ENCODE results near the gene KL. TPM values are rescaled to one million over a fixed set of nuclear protein-coding genes. Genes with fewer than 3 reads are reported as not detected.

KL gene
- total and polyA plus RNA-seq, 4 donors: 1.7 to 8.5 (median 2.5) TPM

DNA sequence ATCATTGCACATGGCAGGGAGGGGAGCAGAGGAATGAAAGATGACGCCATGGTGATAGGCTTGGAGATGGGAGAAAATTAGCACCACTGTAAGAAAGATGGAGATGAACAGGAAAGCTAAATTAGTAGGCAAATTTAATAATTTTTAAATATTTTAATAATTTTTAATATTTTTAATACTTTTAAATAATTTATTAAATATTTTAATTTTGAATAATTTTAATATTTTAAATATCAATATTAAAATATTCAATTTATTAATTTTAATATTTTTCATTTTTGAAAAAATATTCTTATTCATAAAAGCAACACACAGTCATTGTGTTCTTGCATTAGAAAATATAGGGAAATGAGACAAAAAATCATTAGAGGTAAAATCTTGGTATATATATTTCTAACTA is 15.9 kb upstream of the KL start:
- no peaks in the 10 kb centered on the region for H3K9me3 ChIP-seq (ENCODE audit: control insufficient read depth, insufficient read depth, low read length)
- DNase-seq (ENCODE audit: low read depth in 4 of 6, low spot score in 6 of 6): no peak
- H3K27me3 ChIP-seq (ENCODE audit: control insufficient read depth, insufficient read depth, low read length): peaks cover 2% of the 10 kb centered on the region
- 100% methylated on average over 1 of the region's 1 CpG for WGBS (ENCODE audit: insufficient coverage)
- no peak overlapping the region for H3K27ac ChIP-seq (ENCODE audit: low read depth, low read length)
- no peak overlapping the region for H3K4me3 ChIP-seq (ENCODE audit: low read depth, low read length)
- no peaks in the 10 kb centered on the region for H3K4me1 ChIP-seq (ENCODE audit: control insufficient read depth, insufficient read depth, low read length)
- no peaks in the 10 kb centered on the region for H3K36me3 ChIP-seq (ENCODE audit: control insufficient read depth, insufficient read depth, low read length)

DNA sequence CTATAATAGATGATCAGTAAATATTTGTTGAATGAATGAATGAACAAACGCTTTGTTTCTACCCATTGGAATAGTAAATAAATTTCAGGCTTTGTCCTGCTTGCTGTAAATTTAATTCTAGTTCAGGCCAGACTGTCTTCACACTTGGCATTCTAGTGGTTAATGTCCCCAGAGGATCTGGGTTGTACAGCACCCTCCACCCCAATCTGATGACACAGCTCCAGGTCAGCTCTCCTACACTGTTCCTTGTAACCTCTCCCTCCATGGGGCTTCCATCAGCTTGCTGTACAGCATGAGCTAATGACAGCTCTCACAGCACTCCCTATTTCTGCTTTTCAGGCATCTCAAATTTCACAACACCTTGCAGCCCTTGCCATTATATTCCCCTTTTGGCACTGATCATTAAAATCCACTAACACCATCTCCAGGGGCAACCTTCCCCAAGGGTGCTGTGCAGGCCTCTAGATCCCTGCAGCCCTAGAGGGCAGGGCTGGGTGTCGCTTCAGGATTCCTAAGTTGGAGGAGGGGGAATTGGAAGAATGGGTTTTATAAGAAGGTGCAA is 12.7 kb upstream of the KL start:
- H3K4me3 ChIP-seq (ENCODE audit: low read depth, low read length): no peak overlapping the region
- WGBS (ENCODE audit: insufficient coverage): no CpG with 5 or more reads among the region's 2 CpGs
- no peaks in the 10 kb centered on the region for H3K4me1 ChIP-seq (ENCODE audit: control insufficient read depth, insufficient read depth, low read length)
- peaks cover 6% of the 10 kb centered on the region for H3K9me3 ChIP-seq (ENCODE audit: control insufficient read depth, insufficient read depth, low read length)
- H3K27me3 ChIP-seq (ENCODE audit: control insufficient read depth, insufficient read depth, low read length): no peaks in the 10 kb centered on the region
- no peak for DNase-seq (ENCODE audit: low read depth in 4 of 6, low spot score in 6 of 6)
- no peaks in the 10 kb centered on the region for H3K36me3 ChIP-seq (ENCODE audit: control insufficient read depth, insufficient read depth, low read length)
- H3K27ac ChIP-seq (ENCODE audit: low read depth, low read length): no peak overlapping the region

DNA sequence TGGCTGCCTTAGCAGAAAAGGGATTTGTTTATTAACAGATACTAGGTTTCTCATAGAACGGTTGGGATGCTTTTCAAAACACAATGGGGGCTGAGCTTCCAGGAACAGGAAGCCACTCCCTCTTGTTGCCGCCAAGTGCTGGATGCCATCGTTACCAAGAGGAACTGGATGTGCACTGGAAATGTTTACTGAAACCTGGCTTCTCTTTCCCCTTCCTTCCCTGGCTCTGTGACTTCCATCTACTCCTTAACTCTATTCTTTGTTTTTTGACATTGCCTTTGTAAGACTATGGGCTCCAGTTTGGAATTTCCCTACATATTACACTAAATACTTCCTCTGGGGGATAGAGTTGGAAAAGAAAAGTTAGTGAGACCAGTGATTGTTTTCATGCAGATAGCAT is 11.7 kb upstream of the KL start:
- Histone ChIP-seq H3K4me1 (ENCODE audit: control insufficient read depth, insufficient read depth, low read length) (no peaks in the 10 kb centered on the region), H3K36me3 (ENCODE audit: control insufficient read depth, insufficient read depth, low read length) (no peaks in the 10 kb centered on the region), H3K27ac (ENCODE audit: low read depth, low read length) (no peak overlapping the region), H3K9me3 (ENCODE audit: control insufficient read depth, insufficient read depth, low read length) (peaks cover 6% of the 10 kb centered on the region), H3K4me3 (ENCODE audit: low read depth, low read length) (no peak overlapping the region), H3K27me3 (ENCODE audit: control insufficient read depth, insufficient read depth, low read length) (no peaks in the 10 kb centered on the region)
- WGBS (ENCODE audit: insufficient coverage): 38% methylated on average over 2 of the region's 3 CpGs
- peak in 2 of 6 donors; percentile 42 to 54 for DNase-seq (ENCODE audit: low read depth in 4 of 6, low spot score in 6 of 6)

DNA sequence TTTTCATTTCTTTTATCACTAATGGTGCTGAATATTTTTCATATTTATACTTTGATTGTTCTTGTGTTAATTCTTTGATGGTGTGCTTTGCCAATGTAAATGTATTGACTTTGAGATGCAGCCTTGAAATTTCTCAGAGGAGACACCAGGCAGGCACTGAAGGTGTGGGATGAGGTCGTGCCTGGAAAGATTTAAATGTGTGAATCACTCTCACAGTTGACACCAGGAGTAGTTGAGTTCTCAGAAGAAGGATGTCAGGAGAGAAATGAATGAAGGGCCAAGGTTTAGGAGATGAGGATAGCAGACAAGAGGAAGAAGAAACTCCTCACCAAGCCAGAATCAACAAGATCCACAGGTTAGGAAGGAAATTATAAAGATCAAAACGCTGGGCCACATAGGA is 10.1 kb upstream of the KL start:
- Histone ChIP-seq H3K4me3 (ENCODE audit: low read depth, low read length) (no peak overlapping the region), H3K36me3 (ENCODE audit: control insufficient read depth, insufficient read depth, low read length) (no peaks in the 10 kb centered on the region), H3K27me3 (ENCODE audit: control insufficient read depth, insufficient read depth, low read length) (no peaks in the 10 kb centered on the region), H3K4me1 (ENCODE audit: control insufficient read depth, insufficient read depth, low read length) (no peaks in the 10 kb centered on the region), H3K27ac (ENCODE audit: low read depth, low read length) (no peak overlapping the region), H3K9me3 (ENCODE audit: control insufficient read depth, insufficient read depth, low read length) (peaks cover 6% of the 10 kb centered on the region)
- WGBS (ENCODE audit: insufficient coverage): 20% methylated on average over 1 of the region's 2 CpGs
- no peak for DNase-seq (ENCODE audit: low read depth in 4 of 6, low spot score in 6 of 6)

DNA sequence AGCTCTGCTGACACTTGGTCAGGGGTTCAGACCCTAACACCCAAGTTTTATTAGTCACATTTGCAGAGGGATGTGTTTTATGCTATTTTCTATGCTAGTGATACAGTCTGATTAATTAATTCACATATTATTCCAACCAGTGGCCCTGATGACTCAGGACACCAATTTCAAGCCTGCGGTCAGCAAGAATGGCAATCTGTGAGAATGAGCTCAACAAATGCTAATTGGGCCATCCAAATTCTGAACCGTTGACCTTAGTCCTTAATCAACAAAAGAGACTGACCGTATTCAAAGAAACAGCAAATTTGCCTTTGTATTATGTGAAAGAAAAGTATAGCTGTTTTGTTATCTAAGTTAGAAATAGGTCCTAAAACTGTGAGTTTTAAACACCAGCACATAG is 9.6 kb upstream of the KL start:
- peak in 1 of 6 donors; percentile 15 for DNase-seq (ENCODE audit: low read depth in 4 of 6, low spot score in 6 of 6)

DNA sequence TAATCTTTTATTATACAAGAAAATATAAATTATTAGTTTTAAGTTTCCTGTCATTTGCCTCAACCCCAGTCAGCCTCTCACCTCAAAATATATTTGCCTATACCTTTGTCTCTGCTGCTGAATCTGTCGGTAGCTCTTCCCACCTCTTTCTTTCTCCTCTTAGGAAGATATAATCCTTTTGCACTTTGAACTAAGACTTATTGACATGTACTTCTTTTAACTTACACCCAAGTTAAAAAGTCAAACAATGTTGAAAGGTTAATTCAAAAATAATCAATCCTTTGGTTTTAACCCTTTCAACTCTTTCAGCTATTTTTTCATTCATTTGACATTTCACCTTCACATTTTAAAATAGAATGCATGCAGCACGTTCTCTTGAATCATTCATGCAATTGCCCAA is 9.0 kb upstream of the KL start:
- no peak for DNase-seq (ENCODE audit: low read depth in 4 of 6, low spot score in 6 of 6)
- Histone ChIP-seq H3K9me3 (ENCODE audit: control insufficient read depth, insufficient read depth, low read length) (peaks cover 6% of the 10 kb centered on the region), H3K4me1 (ENCODE audit: control insufficient read depth, insufficient read depth, low read length) (no peaks in the 10 kb centered on the region), H3K4me3 (ENCODE audit: low read depth, low read length) (no peak overlapping the region), H3K36me3 (ENCODE audit: control insufficient read depth, insufficient read depth, low read length) (no peaks in the 10 kb centered on the region), H3K27ac (ENCODE audit: low read depth, low read length) (no peak overlapping the region), H3K27me3 (ENCODE audit: control insufficient read depth, insufficient read depth, low read length) (no peaks in the 10 kb centered on the region)
- WGBS (ENCODE audit: insufficient coverage): 67% methylated on average over 1 of the region's 2 CpGs

More for the DNA sequence above, 9.6 kb upstream of the KL start:
- no CpG with 5 or more reads among the region's 3 CpGs for WGBS (ENCODE audit: insufficient coverage)
- no peaks in the 10 kb centered on the region for H3K27me3 ChIP-seq (ENCODE audit: control insufficient read depth, insufficient read depth, low read length)
- H3K4me1 ChIP-seq (ENCODE audit: control insufficient read depth, insufficient read depth, low read length): no peaks in the 10 kb centered on the region
- H3K36me3 ChIP-seq (ENCODE audit: control insufficient read depth, insufficient read depth, low read length): no peaks in the 10 kb centered on the region
- no peak overlapping the region for H3K27ac ChIP-seq (ENCODE audit: low read depth, low read length)
- peaks cover 6% of the 10 kb centered on the region for H3K9me3 ChIP-seq (ENCODE audit: control insufficient read depth, insufficient read depth, low read length)
- no peak overlapping the region for H3K4me3 ChIP-seq (ENCODE audit: low read depth, low read length)

DNA sequence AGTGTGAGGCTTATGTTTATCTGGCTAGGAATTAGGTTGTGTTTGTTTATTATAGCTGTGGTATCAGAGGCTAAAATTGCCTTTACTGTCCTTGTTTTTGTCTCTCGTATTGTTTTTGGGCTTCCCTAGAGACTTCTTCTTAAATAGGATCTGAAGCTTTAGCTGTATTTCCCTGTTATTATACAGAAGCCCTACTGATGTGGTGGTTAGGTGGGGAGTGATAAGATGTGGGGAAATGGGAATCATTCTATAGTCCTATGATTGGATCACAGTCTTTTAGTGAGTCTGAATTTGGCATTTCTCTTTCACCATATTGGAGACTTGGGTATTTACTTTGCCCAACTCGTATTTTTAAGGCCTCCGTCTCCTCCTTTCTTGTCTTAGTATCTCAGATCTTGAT is 8.3 kb upstream of the KL start:
- H3K4me3 ChIP-seq (ENCODE audit: low read depth, low read length): no peak overlapping the region
- H3K9me3 ChIP-seq (ENCODE audit: control insufficient read depth, insufficient read depth, low read length): peaks cover 6% of the 10 kb centered on the region
- H3K4me1 ChIP-seq (ENCODE audit: control insufficient read depth, insufficient read depth, low read length): no peaks in the 10 kb centered on the region
- H3K27me3 ChIP-seq (ENCODE audit: control insufficient read depth, insufficient read depth, low read length): no peaks in the 10 kb centered on the region
- no peaks in the 10 kb centered on the region for H3K36me3 ChIP-seq (ENCODE audit: control insufficient read depth, insufficient read depth, low read length)
- H3K27ac ChIP-seq (ENCODE audit: low read depth, low read length): no peak overlapping the region
- no peak for DNase-seq (ENCODE audit: low read depth in 4 of 6, low spot score in 6 of 6)
- WGBS (ENCODE audit: insufficient coverage): no CpG with 5 or more reads among the region's 3 CpGs

DNA sequence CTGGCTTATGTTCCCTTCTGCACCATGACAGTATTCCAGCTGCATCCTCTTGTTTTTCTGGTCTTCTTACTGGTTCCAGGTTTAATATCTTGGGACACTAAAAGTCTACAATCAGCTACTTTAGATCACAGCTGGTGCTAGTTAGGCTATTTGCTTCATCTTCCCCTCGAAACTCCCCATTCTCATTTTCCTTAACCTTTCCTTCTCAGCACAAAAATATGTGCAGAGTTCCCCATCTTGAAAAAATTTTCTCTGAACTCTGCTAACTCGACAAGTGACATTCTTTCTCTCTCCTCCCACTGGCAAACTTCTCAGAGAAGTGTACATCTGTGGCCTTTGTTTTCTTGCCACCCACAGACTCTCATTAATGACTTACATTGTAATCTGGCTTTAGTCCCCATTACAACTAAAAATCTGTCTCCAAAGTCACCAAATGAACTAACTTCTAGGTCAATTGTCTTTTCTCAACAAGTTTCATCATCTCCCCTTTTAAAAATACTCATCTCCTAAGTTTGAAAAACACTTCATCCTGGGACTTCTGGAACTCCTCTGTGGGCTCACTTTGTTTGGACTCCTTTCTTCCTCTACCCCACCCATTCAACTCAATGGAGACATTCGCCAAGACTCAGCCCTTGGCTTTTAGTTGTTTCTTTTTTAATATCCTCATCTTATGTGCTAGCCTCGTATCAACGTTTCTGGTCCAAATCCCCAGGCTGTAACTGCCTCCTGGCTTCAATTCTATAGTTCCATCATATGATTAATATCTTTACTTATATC is 7.1 kb upstream of the KL start:
- Histone ChIP-seq H3K36me3 (ENCODE audit: control insufficient read depth, insufficient read depth, low read length) (no peaks in the 10 kb centered on the region), H3K27ac (ENCODE audit: low read depth, low read length) (no peak overlapping the region), H3K4me3 (ENCODE audit: low read depth, low read length) (no peak overlapping the region), H3K27me3 (ENCODE audit: control insufficient read depth, insufficient read depth, low read length) (no peaks in the 10 kb centered on the region), H3K9me3 (ENCODE audit: control insufficient read depth, insufficient read depth, low read length) (peaks cover 6% of the 10 kb centered on the region), H3K4me1 (ENCODE audit: control insufficient read depth, insufficient read depth, low read length) (no peaks in the 10 kb centered on the region)
- DNase-seq (ENCODE audit: low read depth in 4 of 6, low spot score in 6 of 6): no peak
- 53% methylated on average over 3 of the region's 5 CpGs for WGBS (ENCODE audit: insufficient coverage)

DNA sequence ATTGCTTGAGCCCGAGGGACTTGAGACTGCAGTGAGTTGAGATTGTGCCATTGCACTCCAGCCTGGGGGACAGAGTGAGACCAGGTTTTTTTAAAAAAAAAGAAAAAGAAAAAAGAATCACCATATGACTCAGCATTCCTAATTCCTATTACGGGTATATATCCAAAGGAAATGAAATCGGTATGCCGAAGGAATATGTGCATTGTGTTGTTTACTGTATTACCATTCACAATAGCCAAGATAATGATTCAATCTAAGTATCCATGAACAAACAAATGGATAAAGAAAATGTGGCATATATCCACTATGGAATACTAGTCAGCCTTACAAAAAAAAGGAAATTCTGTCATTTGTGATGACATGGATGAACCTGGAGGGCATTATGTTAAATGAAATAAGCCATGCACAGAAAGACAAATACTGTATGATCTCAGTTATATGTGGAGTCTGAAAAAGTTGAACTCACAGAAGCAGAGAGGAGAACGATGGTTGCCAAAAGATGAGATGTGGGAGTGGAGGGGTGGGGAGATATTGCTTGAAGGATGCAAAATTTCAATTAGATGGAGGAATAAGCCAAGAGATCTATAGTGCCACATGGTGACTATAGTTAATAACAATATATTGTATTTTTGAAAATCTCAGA is 4.3 kb upstream of the KL start:
- Histone ChIP-seq H3K9me3 (ENCODE audit: control insufficient read depth, insufficient read depth, low read length) (peaks cover 6% of the 10 kb centered on the region), H3K4me1 (ENCODE audit: control insufficient read depth, insufficient read depth, low read length) (peaks cover 13% of the 10 kb centered on the region), H3K27me3 (ENCODE audit: control insufficient read depth, insufficient read depth, low read length) (peaks cover 18% of the 10 kb centered on the region), H3K4me3 (ENCODE audit: low read depth, low read length) (no peak overlapping the region), H3K36me3 (ENCODE audit: control insufficient read depth, insufficient read depth, low read length) (no peaks in the 10 kb centered on the region), H3K27ac (ENCODE audit: low read depth, low read length) (no peak overlapping the region)
- WGBS (ENCODE audit: insufficient coverage): no CpG with 5 or more reads among the region's 5 CpGs
- no peak for DNase-seq (ENCODE audit: low read depth in 4 of 6, low spot score in 6 of 6)

DNA sequence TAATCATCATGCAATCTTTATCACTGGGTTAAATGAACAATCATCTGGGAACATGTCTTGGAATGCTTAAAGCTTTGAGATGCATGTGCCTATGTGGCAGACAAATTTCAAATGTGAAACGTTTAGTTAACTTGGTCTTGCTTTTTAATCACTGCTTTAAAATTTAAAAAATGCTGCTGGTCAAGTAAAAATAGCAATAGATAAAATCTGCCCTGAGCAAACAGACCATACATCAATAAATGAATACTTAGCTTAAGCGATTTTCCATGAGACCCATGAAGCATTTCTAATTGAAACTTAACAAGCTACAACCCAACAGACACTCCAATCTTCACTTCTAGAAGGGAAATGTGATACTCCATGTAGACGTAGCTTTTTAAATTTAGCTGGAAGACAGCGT is 1.9 kb upstream of the KL start:
- WGBS (ENCODE audit: insufficient coverage): 71% methylated on average over 1 of the region's 4 CpGs
- peaks cover 25% of the 10 kb centered on the region for H3K27me3 ChIP-seq (ENCODE audit: control insufficient read depth, insufficient read depth, low read length)
- no peaks in the 10 kb centered on the region for H3K36me3 ChIP-seq (ENCODE audit: control insufficient read depth, insufficient read depth, low read length)
- peaks cover 16% of the 10 kb centered on the region for H3K4me1 ChIP-seq (ENCODE audit: control insufficient read depth, insufficient read depth, low read length)
- no peak overlapping the region for H3K27ac ChIP-seq (ENCODE audit: low read depth, low read length)
- DNase-seq (ENCODE audit: low read depth in 4 of 6, low spot score in 6 of 6): no peak
- H3K4me3 ChIP-seq (ENCODE audit: low read depth, low read length): no peak overlapping the region
- no peaks in the 10 kb centered on the region for H3K9me3 ChIP-seq (ENCODE audit: control insufficient read depth, insufficient read depth, low read length)
